ENCODE measurements around the gene KCNJ15. TPM values are rescaled to one million over a fixed set of nuclear protein-coding genes. Genes with fewer than 3 reads are reported as not detected.
A peak's percentile ranks its signal among the peaks of the same experiment; 100 is the strongest.

The KCNJ15 gene
- total RNA-seq, 4 donors from 2014 or later = 8.1 to 17.8 (median 15.8) TPM

GRCh38 chr21:38284216-38284615 lies 27.4 kb downstream of the KCNJ15 start:
- Histone ChIP-seq H3K36me3 (peaks cover 0 to 7% (median 0%) of the 10 kb centered on the region in 3 donors), H3K9me3 (no peaks in the 10 kb centered on the region), H3K27ac (no peak overlapping the region), H3K4me1 (peaks cover 10 to 61% (median 10%) of the 10 kb centered on the region in 3 donors), H3K27me3 (no peaks in the 10 kb centered on the region), H3K4me3 (no peak overlapping the region)
- WGBS, 2 donors = 93 to 96% methylated on average over 6 of the region's 6 CpGs
- no peak for DNase-seq
- intact Hi-C loops (cut with DNase I) = no loop called here
- TF ChIP-seq CTCF (IDR thresholded peaks at IDR 0.05) (no peak), POLR2A (IDR thresholded peaks at IDR 0.05) (no peak)

GRCh38 chr21:38286739-38287471 lies 30.1 kb downstream of the KCNJ15 start:
- H3K27me3 ChIP-seq = no peaks in the 10 kb centered on the region
- H3K4me1 ChIP-seq = peaks cover 7 to 68% (median 19%) of the 10 kb centered on the region in 3 donors
- DNase-seq = no peak
- no peaks in the 10 kb centered on the region for H3K9me3 ChIP-seq
- no peak overlapping the region for H3K27ac ChIP-seq
- peaks cover 0 to 7% (median 0%) of the 10 kb centered on the region in 3 donors for H3K36me3 ChIP-seq
- intact Hi-C loops (cut with DNase I) = no loop called here
- 60 to 70% methylated on average over 3 of the region's 3 CpGs for WGBS, 2 donors
- no peak for TF ChIP-seq CTCF (IDR thresholded peaks at IDR 0.05)
- TF ChIP-seq POLR2A (IDR thresholded peaks at IDR 0.05) = no peak
- no peak overlapping the region for H3K4me3 ChIP-seq

- H3K4me1 ChIP-seq = peaks cover 13 to 70% (median 23%) of the 10 kb centered on the region in 3 donors
- no peak overlapping the region for H3K4me3 ChIP-seq
- no peak overlapping the region for H3K27ac ChIP-seq
- 84 to 88% methylated on average over 1 of the region's 1 CpG for WGBS, 2 donors
- intact Hi-C loops (cut with DNase I) = no loop called here
- TF ChIP-seq POLR2A (IDR thresholded peaks at IDR 0.05) = no peak
- TF ChIP-seq CTCF (IDR thresholded peaks at IDR 0.05) = no peak
- H3K9me3 ChIP-seq = no peaks in the 10 kb centered on the region
- H3K27me3 ChIP-seq = no peaks in the 10 kb centered on the region
- no peak for DNase-seq
- H3K36me3 ChIP-seq = peaks cover 0 to 7% (median 0%) of the 10 kb centered on the region in 3 donors
Measured at GRCh38 chr21:38287476-38287875, 30.7 kb downstream of the KCNJ15 start.

DNA sequence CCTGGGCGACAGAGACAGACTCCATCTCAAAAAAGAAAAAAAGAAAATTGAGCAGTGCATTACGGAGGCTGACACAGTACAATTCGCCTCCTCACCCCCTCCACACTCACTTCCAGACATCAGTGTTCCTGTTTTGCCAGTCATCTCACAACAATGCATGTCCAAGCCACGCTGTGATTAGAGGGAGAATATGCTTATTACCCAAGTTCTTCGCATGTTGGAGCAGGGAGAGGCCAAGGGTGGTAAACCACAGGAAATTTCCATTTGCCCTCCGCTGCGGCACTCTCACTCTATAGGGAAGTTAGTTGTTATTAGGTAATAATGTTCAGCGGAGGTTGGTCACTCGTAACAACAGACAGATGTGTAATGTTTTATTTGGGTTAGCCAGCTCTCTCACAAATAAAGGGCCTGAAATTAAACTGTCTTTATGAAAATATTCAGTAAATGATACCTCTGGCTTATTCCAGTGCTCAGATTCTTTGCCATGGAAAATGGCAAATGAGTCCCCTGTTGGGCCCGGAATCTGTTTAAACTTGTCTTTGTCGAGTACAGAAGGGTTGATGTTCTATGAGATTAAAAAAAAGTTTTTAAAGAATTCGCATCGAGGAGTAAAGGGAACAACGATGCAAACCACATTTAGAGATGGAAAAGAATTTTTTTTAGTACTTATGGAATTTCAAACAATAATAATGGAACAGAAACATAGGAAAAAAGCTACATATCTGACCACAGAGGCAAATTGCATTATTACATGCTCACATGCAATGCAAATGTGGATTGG lies 33.1 kb downstream of the KCNJ15 start:
- intact Hi-C loops (cut with DNase I) = no loop called here
- no peaks in the 10 kb centered on the region for H3K9me3 ChIP-seq
- DNase-seq = no peak
- H3K36me3 ChIP-seq = no peaks in the 10 kb centered on the region
- no peak overlapping the region for H3K4me3 ChIP-seq
- peaks cover 22 to 79% (median 33%) of the 10 kb centered on the region in 3 donors for H3K4me1 ChIP-seq
- TF ChIP-seq CTCF (IDR thresholded peaks at IDR 0.05) = no peak
- TF ChIP-seq POLR2A (IDR thresholded peaks at IDR 0.05) = no peak
- WGBS, 2 donors = 40 to 41% methylated on average over 14 of the region's 14 CpGs
- no peaks in the 10 kb centered on the region for H3K27me3 ChIP-seq
- H3K27ac ChIP-seq = peak overlapping the region; percentile 61 to 79 (median 72)

GRCh38 chr21:38290809-38291208 lies 34.0 kb downstream of the KCNJ15 start:
- Histone ChIP-seq H3K27ac (peak overlapping the region in 3 of 4 donors; percentile 16 to 79 (median 71)), H3K36me3 (no peaks in the 10 kb centered on the region), H3K4me1 (peaks cover 22 to 88% (median 33%) of the 10 kb centered on the region in 3 donors), H3K27me3 (no peaks in the 10 kb centered on the region), H3K9me3 (no peaks in the 10 kb centered on the region), H3K4me3 (no peak overlapping the region)
- intact Hi-C loops (cut with DNase I) = no loop called here
- WGBS, 2 donors = 35 to 54% methylated on average over 3 of the region's 3 CpGs
- DNase-seq = no peak
- no peak for TF ChIP-seq CTCF (IDR thresholded peaks at IDR 0.05)
- no peak for TF ChIP-seq POLR2A (IDR thresholded peaks at IDR 0.05)

Data from esophagus squamous epithelium (tissue), 5 donors.